ENCODE results near the gene ITPK1.
"Not testable (repeated sequence)": the region's sequence is repeated elsewhere in the genome, so short reads cannot be mapped to it uniquely, and the experiment has no call there.

ITPK1 gene

DNA sequence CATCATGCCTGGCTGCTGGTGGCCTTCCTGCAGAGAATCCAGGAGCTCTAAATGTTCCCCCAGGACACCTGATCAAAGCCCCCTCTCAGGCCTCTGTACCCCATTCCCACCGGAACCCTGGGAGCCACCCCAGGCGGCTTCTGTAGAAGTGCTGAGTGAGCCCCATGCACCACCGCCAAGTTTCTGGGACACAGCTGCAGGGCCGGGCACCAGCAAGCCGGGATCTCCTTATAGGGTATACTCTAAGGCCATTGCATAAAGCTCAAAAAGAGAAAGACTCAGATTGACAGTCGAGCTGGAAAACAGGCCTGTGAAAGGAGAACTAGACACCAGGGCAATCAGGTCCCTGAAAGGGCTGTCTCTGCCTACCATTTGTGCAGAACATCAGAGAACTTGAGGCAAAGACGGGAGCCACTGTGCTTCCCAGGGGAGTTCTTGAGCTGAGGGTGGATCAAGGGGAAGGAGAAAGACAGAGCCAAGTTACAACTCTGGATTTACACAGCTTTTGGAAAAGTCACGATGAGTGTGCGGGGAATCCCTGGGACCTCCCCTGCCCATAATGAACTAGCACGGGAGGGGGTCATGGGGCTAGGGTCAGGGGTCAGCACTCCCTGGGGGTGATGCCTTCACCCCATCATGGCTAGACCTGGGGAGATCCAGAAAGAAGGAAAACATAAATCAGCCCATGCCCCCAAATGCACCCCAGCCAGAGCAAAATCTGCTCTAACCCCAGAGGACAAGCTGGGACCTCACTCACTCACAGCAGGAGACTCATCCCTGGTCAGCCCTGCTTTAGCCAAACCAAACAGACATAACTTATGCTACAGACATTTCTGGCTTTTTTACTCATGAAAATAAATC lies 51.1 kb downstream of the ITPK1 start:
- no peak for FAIRE-seq
- DNase-seq (ENCODE audit: insufficient read length, low spot score), result no peak

DNA sequence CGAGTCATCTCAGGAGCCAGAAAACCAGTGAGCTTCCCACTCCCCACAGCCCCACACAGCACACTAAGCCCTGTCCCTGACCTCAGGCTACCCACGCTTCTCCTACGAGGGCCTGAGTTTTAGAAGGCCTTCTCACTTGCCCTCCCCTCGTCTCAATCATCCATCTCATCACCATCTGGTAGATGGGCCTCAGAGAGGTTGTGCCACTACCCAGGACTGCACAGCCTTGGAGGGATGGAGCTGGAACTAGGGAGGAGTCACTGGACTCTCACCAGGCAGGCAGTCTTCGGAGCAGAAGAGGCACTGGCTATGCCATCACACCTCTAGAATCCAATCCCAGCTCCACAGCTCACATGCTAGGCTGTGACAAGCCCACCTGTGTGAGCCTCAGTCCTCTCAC lies 52.3 kb downstream of the ITPK1 start:
- DNase-seq (ENCODE audit: insufficient read length, low spot score), result no peak
- no peak for FAIRE-seq

DNA sequence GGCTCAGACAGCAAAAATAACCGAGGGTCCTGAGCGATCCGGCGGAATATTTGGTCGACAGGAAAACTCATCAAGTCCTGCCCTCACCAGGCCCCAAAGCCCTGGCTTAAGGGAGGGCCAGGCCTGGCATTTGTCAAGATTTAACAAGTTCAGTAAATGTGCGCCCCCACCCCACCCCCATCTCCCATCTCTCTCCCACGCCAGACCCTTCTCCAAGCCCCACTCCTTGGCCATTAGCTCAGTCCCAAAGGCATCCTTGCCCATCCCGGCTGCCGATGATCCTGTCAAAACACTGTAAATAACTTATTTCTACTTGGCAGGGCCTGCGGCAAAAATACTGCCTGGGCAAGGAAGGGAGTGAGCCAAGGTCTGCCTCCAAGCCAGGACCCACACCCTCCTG lies 52.8 kb downstream of the ITPK1 start:
- FAIRE-seq (no peak), DNase-seq (ENCODE audit: insufficient read length, low spot score) (no peak)

DNA sequence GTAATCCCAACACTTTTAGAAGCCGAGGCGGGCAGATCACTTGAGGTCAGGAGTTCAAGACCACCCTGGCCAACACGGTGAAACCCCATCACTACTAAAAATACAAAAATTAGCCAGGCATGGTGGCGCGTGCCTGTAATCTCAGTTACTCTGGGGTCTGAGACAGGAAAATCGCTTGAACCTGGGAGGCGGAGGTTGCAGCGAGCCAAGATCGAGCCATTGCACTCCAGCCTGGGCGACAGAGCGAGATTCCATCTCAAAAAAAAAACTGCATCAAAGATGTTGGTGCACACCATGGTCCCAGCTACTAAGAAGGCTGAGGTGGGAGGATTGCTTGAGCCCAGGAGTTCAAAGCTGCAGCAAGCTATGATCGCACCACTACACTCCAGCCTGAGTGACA lies 53.7 kb downstream of the ITPK1 start:
- DNase-seq (ENCODE audit: insufficient read length, low spot score); FAIRE-seq: not testable (repeated sequence)

DNA sequence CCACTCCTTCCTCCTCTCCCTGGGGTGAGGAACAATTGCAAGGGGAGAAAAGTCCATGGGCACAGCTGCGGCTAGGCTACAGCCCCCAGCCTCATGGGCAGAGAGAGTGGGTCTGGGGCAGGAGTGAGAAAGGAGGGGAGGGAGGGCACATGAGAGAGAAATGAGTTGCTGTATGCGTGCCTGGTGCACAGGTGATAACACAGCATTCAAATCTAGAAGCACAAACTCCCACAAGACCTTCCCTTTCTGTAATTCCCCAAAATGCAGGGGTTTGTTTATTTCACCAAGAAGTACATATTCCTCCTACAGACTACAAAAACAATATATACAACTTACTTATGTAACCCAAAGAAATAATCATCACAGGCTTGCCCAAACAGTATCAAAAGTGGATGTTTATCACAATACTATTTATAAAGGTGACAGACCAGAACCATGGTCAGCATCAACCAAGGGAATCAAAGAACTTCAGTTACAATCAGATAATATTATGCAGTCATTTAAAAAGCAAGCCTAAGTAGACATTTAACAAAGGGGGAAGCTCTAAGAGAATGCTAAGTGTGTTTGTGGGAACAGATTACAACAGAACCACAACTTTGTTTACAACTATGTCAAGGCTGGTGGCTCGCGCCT lies 54.2 kb downstream of the ITPK1 start:
- no peak for FAIRE-seq

DNA sequence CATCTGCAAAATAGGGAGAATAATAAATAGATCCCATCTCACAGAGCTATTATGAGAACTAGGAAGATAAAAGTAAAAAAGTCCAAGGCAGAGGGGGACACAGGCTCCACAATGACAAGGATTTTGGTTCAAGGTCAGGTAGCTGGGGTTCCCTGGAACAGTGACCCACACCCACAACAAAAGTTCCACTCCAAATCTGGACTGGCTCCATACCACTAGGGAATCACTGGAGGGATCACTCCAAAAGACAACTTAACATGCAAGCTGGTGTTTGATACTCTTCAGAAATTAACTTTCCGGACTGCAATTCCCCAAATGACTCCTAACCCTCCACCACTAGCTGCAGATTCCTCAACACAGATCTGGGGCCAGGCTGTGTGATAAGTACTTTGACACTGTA lies 54.9 kb downstream of the ITPK1 start:
- no peak for DNase-seq (ENCODE audit: insufficient read length, low spot score)
- no peak for FAIRE-seq

More for the DNA sequence above, 54.2 kb downstream of the ITPK1 start:
- no peak for DNase-seq (ENCODE audit: insufficient read length, low spot score)

DNA sequence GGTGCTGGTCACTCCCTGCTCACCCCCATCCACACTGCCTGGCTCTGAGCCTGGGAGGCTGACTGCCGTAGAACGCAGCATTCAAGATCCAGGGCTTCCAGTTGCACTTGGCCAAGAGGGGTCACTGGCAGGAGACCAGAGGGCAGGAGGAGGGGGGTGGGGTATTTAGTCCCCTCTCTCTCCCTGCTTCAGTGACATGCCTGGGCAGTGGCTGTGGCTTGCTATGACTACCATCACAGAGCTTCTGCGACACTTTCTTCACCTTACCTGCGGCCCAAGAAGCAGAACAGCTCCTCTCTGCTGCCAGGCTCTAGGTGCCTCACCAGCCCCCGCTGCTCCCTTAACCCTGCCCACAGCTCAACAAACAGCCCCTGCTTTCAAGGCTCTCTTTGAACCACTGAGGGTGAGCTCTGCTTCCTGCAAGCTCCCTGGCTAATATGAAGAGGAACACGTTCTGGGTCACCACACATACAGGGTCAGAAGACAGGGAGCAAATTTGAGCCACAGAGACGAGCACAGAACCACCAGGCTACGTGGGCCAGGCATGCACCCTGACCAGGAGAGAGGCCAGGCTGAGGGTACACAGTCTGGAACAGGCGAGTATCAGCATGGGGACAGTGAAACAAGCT lies 55.7 kb downstream of the ITPK1 start:
- FAIRE-seq (no peak), DNase-seq (ENCODE audit: insufficient read length, low spot score) (no peak)

DNA sequence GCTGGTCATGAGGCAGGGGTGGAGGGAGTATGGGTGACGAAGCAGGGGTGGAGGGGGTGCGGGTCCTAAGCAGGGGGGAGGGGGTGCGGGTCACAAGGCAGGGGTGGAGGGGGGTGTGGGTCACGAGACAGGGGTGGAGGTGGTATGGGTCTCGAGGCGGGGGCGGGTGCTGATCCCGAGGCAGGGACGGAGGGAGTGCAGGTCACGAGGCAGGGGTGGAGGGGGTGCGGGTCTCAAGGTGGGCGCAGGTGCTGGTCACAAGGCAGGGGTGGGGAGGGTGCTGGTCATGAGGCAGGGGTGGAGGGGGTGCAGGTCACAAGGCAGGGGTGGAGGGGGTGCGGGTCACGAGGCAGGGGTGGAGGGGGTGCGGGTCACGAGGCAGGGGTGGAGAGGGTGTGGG lies 56.5 kb downstream of the ITPK1 start:
- FAIRE-seq (no peak), DNase-seq (ENCODE audit: insufficient read length, low spot score) (no peak)

DNA sequence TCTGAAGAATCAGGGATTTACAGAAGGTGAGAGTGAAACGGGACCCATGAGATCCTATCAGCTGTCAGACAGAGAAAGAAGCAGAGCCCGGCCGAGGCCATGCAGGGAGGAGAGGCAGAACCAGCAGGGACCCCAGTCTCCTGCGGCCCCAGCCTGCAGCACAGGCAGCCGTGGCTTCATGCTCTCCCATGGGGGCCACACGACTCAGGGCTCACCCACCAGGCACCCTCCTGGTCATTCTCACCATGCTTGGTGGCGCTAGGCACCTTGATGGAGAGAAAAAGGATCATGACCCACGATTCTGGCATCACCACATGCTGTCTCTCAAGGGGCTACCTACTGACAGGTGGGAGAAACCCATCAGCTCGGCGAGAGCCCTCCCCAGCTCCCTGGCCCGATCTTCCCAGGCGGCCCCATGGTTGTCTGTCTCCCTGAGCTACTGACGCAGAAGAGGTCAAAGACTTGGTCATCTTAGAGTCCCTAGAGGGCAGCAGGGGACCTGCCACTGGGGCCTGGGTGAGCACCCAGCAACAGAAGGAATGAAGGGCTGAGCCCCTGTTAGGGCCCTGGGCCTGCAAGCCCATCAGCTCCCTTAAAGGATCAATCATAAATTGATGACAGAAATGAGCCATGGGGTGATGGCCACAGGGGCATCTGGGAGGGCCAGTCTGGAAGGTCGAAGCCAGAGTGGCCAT lies 58.0 kb downstream of the ITPK1 start:
- no peak for FAIRE-seq

DNA sequence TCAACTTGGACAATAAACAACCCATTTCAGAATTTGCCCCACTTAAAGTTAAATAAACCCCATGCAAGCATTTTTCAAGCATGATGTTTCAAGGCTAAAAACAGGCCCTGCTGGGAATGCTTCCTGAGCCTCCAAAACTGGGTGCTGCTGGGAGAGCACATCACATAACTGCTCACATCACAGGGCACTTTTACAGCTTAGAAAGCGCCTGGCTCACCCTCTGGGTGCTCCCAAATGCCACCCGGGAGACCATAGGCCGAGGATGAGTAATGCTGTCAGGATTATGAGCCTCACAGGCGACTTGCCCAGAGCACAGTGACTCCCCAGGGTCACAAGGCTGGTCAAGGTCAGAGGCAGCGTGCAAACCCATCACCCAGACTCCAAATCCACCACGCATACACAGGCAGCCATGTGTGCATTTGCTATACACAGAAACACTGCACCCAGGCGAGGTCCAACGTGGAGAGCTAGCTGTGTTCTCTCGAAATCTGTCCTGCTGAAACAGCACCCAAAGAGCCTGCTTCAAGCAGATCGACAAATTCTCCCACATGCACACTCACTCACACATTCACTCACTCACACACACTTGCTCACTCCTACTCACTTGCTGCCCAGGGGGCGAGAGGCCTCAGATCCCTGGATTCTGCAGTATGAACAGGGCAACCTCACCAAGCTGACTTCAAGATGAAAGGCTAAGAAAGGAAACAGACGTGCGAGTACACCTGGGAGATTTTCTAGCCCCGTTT lies 58.7 kb downstream of the ITPK1 start:
- FAIRE-seq (no peak), DNase-seq (ENCODE audit: insufficient read length, low spot score) (no peak)

More for the DNA sequence above, 58.0 kb downstream of the ITPK1 start:
- DNase-seq (ENCODE audit: insufficient read length, low spot score), result no peak

DNA sequence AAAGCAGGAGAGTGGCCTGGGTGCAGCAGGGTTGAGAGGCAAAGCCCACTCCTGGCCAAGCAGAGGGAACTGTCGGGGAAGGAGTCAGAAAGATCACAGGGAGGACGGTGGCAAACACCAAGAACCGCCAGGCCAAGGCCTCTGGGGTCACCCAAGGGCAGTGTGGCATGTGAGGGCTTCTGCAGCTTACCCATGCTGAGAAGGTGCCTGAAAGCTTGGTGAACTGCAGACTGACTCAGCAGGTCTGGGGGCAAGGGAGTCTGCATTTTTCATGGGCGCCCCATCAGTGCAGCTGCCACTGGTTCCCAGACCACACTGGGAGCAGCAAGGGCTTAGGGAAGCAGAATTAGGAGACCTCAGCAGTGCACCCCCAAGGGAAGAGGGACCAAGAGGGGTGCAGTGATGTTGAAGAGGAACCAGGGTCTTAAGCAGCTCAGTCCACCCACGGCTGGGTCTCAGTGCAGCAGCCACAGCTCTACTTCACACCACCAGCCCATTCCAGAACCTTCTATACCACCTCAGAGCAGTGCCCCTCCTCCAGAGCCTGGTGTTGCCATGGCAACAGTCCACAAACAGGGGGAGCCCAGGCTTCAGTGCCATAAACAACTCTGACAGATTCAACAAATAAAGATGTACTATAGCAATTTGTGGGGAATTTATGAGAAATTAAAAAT lies 59.4 kb downstream of the ITPK1 start:
- no peak for DNase-seq (ENCODE audit: insufficient read length, low spot score)
- no peak for FAIRE-seq

DNA sequence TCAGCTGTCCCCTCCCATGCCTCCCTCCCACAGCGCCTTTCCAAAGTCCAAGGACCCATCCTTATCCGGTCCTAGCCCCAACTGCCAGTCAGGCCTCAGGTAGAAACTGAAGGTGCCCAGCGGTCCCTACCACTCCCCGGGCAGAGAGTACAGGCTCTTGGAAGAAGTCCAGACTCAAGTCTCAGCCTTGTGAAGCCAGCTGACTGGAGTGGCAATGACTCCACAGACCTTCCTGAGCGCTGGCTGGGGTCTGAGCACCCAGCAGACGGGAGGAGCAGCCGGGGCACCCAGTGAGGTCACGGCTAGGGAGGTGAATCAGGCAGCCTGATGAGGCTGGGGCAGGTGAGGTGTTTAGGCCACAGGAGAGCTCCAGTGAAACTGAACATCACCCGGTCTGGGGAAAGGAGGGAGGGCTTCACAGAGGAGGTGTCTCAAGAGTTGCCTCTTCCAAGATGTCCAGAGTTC lies 60.0 kb downstream of the ITPK1 start:
- DNase-seq (ENCODE audit: insufficient read length, low spot score) (no peak), FAIRE-seq (no peak)

DNA sequence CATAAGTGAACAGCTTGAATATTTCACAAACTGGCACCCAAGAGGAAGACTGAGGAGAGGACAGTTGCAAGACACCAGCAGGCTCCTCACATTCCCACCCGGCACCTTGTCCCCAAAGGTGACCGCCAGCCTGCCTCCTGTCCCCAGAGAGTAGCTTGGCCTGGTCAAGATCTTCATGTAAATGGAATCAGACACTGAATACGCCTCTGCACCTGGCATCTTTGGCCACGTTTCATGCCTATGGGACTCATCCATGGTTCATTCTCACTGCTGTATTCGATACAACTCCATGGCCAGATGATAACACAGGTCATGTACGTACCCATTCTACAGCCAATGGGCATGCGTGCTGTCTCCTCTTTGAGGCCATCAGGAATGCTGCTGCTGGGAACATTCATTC lies 60.8 kb downstream of the ITPK1 start:
- FAIRE-seq, result peak; percentile 49
- no peak for DNase-seq (ENCODE audit: insufficient read length, low spot score)

DNA sequence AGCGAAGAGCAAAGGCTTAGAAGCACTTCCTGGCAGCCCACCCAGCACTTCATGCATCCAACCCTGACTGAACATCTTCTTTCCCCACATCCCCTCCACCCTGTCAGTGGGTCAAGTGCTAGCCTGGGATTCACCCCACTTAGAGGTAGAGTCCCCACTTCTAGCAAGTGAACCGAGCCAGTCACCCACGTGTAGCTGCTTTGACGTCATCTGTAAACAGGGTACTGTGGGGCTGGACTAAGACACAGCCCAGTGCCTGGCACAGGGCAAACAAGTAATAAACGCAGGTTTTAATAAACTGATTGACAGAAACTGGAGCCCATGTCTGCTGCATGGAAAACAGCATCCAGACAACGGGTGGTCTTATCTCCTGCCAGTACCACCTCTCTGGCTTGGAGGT lies 61.7 kb downstream of the ITPK1 start:
- DNase-seq (ENCODE audit: insufficient read length, low spot score), result no peak

DNA sequence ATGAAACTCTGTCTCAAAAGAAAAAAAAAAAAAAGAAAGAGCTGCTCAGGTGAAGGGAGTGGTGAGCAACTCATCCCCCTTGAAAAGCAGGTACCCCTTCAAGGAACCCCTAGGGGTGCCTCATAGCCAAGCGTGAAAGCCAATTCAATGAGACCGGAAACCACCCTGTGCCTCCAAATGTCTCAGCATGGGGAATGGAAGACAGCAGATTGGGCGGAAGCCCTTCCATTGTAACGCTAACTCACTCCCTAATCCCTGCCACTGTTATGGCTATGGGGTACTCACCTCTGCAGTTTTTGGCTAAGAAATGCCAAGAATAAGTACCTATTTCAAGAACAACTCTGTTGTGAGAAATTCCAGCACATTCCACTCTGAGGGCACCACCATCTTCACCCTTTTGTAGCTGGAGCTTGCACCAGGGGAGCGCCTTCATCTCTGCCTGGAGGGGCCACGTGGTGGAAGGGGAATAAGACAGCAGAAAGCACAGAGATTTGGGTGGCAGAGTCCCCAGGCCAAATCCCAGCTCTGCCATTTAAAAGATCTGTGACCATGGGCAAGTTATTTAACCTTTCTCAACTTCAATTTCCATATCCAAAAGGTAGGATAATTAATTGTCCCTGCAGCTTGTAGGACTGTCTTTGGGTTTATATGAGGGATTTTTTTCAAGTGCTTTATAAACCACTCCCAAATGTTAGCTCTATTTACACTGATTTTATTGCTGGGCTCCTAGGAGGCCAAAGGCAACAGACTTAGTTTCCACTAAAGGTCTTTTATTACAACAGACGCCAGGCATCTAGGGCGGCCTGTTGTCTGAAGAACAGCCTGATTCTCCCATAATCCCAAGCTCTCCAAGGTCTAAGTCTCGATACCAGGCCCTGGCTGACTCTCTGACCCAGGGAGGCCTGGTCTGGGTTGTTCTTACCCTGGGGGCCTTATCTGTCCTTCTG lies 63.9 kb downstream of the ITPK1 start:
- FAIRE-seq (no peak), DNase-seq (ENCODE audit: insufficient read length, low spot score) (no peak)

More for the DNA sequence above, 61.7 kb downstream of the ITPK1 start:
- FAIRE-seq, result no peak

DNA sequence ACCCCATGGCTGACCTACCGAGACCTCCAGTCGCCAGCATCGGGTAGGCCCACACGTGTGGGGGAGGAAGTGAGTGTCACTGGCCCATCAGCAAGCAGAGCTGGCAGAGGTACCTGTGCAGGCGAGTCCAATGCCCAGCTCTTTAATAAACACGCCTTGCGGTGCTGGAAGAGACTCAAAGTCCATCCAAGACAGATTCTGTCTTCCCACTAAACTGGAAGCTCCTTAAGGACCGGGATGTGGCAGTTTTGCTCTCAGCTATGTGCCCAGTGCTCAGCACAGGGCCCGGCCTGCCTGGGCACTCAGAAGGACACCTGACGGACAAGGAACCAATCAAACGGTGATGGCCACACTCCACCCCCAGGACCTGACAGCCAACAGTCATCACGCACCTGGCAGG lies 65.0 kb downstream of the ITPK1 start:
- DNase-seq (ENCODE audit: insufficient read length, low spot score) (no peak), FAIRE-seq (no peak)

DNA sequence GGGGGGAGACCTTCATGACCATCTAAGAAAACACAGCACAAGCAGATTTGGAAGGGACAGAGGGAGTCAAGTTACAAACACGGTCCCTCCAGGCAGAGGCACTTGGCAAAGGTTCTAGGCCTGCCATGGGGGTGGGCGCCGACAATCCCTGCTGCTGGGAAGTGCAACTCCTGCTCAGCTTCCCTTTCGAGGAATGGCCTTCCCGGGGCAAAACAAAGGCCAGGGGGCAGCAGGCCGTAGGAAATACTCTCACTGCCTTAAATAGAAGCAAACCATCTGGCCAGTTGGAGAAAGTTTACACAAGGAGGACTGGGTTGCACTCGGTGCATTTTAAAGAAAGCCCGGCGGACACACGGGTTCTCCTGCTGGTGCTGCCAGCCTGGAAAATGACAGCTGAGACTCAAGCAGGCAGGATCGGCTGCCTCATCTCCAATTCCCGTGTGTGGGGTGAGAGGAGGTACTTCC lies 65.8 kb downstream of the ITPK1 start:
- DNase-seq (ENCODE audit: insufficient read length, low spot score) (no peak), FAIRE-seq (no peak)

DNA sequence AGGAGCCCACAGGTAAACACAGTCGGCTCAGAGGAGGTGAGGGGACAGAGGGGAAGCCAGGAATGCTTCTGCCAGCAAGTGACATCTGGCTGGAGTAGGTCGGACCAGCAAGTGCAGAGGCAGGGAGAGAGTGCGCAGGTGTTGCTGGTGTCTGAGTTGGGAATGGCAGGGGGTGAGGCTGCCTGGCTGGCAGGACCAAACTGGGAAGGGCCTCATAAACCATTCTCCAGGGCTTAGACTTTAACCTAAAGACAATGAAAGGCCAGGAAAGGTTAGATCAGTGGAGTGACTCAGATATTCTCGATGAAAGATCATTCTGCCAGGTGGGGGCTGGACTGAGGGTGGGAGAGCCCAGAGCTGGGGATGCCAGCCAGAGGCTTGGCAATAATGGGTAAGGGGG lies 66.4 kb downstream of the ITPK1 start:
- no peak for FAIRE-seq
- no peak for DNase-seq (ENCODE audit: insufficient read length, low spot score)

DNA sequence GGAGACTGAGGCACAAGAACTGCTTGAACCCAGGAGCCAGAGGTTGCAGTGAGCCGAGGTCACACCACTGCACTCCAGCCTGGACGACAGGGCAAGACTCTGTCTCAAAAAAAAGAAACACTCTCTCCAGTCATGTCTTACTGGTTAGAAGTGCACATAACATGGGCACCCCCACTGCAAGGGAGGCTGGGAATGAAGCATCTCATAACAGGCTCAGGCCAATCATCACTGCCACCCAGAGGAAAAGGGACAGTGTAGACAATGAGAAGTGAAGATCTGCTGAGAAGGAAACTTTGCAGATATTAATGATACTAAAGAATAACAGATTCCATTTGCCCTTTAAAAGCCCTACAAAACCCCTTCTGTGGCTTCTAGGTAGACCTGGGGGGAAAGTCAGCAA lies 66.9 kb downstream of the ITPK1 start:
- DNase-seq (ENCODE audit: insufficient read length, low spot score), result no peak
- FAIRE-seq, result no peak
